ENCODE results near the gene SIT1. TPM values are rescaled to one million over a fixed set of nuclear protein-coding genes. Genes with fewer than 3 reads are reported as not detected.

SIT1 gene
- total RNA-seq, 1 experiment from 2014 or later, result not detected

- BruUV-seq (replicated peaks), result no TSS peak
These were observed 42.5 kb downstream of the SIT1 start for GRCh38 chr9:35608221-35608620.

GRCh38 chr9:35606726-35607125 lies 44.0 kb downstream of the SIT1 start:
- intact Hi-C loops (cut with micrococcal nuclease; ENCODE audit: unreplicated experiment) (loop anchor here (10.0 kb wide), 1 partner anchor 92 kb away; no protein-coding TSS in a partner anchor), in situ Hi-C loops (cut with HindIII; ENCODE audit: low pct_unique_long_range_greater_than_20kb, low sequenced_read_pairs) (no loop called here)
- no peak for ATAC-seq
- Histone ChIP-seq H3K4me3 (ENCODE audit: low read depth in 2 of 2, low read length in 2 of 2) (peak overlapping the region; percentile 76 to 82), H3K9me3 (ENCODE audit: control insufficient read depth, insufficient read depth, low read depth, low read length) (no peaks in the 10 kb centered on the region), H3K27ac (ENCODE audit: low read length) (peak overlapping the region; percentile 75), H3K36me3 (ENCODE audit: control insufficient read depth, insufficient read depth, low read length) (no peaks in the 10 kb centered on the region; the same call in 1 of the 2 replicates), H3K4me1 (ENCODE audit: control insufficient read depth, insufficient read depth, low read length) (peaks cover 20% of the 10 kb centered on the region), H3K27me3 (ENCODE audit: control insufficient read depth, insufficient read depth, low read length) (no peaks in the 10 kb centered on the region)
- ChIA-PET CTCF (no interaction called here), POLR2A (interaction anchor here (0.8 kb wide), 1 partner anchor 61 kb away, joined by 3 read pairs; no protein-coding TSS in a partner anchor)
- TF ChIP-seq TCF7L2 (IDR thresholded peaks at IDR 0.05; ENCODE audit: low read depth, low read length) (no peak), CTCF (IDR thresholded peaks at IDR 0.05) (no peak), SIN3A (IDR thresholded peaks at IDR 0.05; ENCODE audit: borderline replicate concordance, insufficient read depth, low read depth, low read length) (no peak), POLR2AphosphoS5 (IDR thresholded peaks at IDR 0.05; ENCODE audit: low read depth, low read length) (no peak)
- TF ChIP-seq, protein P1, sequence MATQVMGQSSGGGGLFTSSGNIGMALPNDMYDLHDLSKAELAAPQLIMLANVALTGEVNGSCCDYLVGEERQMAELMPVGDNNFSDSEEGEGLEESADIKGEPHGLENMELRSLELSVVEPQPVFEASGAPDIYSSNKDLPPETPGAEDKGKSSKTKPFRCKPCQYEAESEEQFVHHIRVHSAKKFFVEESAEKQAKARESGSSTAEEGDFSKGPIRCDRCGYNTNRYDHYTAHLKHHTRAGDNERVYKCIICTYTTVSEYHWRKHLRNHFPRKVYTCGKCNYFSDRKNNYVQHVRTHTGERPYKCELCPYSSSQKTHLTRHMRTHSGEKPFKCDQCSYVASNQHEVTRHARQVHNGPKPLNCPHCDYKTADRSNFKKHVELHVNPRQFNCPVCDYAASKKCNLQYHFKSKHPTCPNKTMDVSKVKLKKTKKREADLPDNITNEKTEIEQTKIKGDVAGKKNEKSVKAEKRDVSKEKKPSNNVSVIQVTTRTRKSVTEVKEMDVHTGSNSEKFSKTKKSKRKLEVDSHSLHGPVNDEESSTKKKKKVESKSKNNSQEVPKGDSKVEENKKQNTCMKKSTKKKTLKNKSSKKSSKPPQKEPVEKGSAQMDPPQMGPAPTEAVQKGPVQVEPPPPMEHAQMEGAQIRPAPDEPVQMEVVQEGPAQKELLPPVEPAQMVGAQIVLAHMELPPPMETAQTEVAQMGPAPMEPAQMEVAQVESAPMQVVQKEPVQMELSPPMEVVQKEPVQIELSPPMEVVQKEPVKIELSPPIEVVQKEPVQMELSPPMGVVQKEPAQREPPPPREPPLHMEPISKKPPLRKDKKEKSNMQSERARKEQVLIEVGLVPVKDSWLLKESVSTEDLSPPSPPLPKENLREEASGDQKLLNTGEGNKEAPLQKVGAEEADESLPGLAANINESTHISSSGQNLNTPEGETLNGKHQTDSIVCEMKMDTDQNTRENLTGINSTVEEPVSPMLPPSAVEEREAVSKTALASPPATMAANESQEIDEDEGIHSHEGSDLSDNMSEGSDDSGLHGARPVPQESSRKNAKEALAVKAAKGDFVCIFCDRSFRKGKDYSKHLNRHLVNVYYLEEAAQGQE (IDR thresholded peaks at IDR 0.05; ENCODE audit: insufficient read depth in 1 of 2, low read depth in 2 of 2, low read length in 1 of 2), result no peak
- no peak for DNase-seq (ENCODE audit: low read depth, low spot score)
- no TSS peak for BruUV-seq (replicated peaks)

More at GRCh38 chr9:35608221-35608620, 42.5 kb downstream of the SIT1 start:
- no peak overlapping the region for H3K27ac ChIP-seq (ENCODE audit: low read length)
- in situ Hi-C loops (cut with HindIII; ENCODE audit: low pct_unique_long_range_greater_than_20kb, low sequenced_read_pairs) (no loop called here), intact Hi-C loops (cut with micrococcal nuclease; ENCODE audit: unreplicated experiment) (loop anchor here (10.0 kb wide), 1 partner anchor 93 kb away; no protein-coding TSS in a partner anchor)
- no peaks in the 10 kb centered on the region; the same call in 1 of the 2 replicates for H3K36me3 ChIP-seq (ENCODE audit: control insufficient read depth, insufficient read depth, low read length)
- POLR2A ChIA-PET, result interaction anchor here (0.5 to 0.6 kb wide), 2 partner anchors 44 to 196 kb away, joined by 4 read pairs; no protein-coding TSS in a partner anchor
- peaks cover 14% of the 10 kb centered on the region for H3K4me1 ChIP-seq (ENCODE audit: control insufficient read depth, insufficient read depth, low read length)
- TF ChIP-seq CTCF (IDR thresholded peaks at IDR 0.05) (no peak), POLR2AphosphoS5 (IDR thresholded peaks at IDR 0.05; ENCODE audit: low read depth, low read length) (no peak), SIN3A (IDR thresholded peaks at IDR 0.05; ENCODE audit: borderline replicate concordance, insufficient read depth, low read depth, low read length) (no peak), TCF7L2 (IDR thresholded peaks at IDR 0.05; ENCODE audit: low read depth, low read length) (no peak)
- TF ChIP-seq, protein P1 (IDR thresholded peaks at IDR 0.05; ENCODE audit: insufficient read depth in 1 of 2, low read depth in 2 of 2, low read length in 1 of 2), result no peak
- DNase-seq (ENCODE audit: low read depth, low spot score), result no peak
- CTCF ChIA-PET, result interaction anchor here (0.7 kb wide), 1 partner anchor 8 kb away, joined by 3 read pairs; no protein-coding TSS in a partner anchor
- H3K27me3 ChIP-seq (ENCODE audit: control insufficient read depth, insufficient read depth, low read length), result no peaks in the 10 kb centered on the region; the same call in 1 of the 2 replicates
- ATAC-seq, result no peak
- no peaks in the 10 kb centered on the region for H3K9me3 ChIP-seq (ENCODE audit: control insufficient read depth, insufficient read depth, low read depth, low read length)
- no peak overlapping the region for H3K4me3 ChIP-seq (ENCODE audit: low read depth in 2 of 2, low read length in 2 of 2)

Data from Panc1 (cell line).